GM12875 (cell line): ENCODE results near the gene KCNH2.

ENCODE experiments used
- H3K4me3 ChIP-seq: one replicate; pipeline ENCODE4 v1.5.1; 2011; ENCODE audit warnings: low read depth, low read length, control low read depth
- CTCF ChIP-seq: IDR thresholded peaks from 2 replicates; pipeline ENCODE4 v1.5.1; 2011; ENCODE audit warnings: low read depth, mild to moderate bottlenecking, control low read depth, inconsistent platforms, low read length, moderate library complexity, borderline replicate concordance; ENCODE audit not compliant: insufficient read depth

KCNH2 gene

GRCh38 chr7:150934045-150934766 lies 43.9 kb downstream of the KCNH2 start:
- no peak for TF ChIP-seq CTCF
- no peak overlapping the region for H3K4me3 ChIP-seq

- TF ChIP-seq CTCF: no peak
- no peak overlapping the region for H3K4me3 ChIP-seq
These were observed 46.8 kb downstream of the KCNH2 start for GRCh38 chr7:150931199-150931869.

- no peak for TF ChIP-seq CTCF
These were observed 49.6 kb downstream of the KCNH2 start for GRCh38 chr7:150928541-150928940.

GRCh38 chr7:150927956-150928344 lies 50.2 kb downstream of the KCNH2 start:
- no peak for TF ChIP-seq CTCF
- no peak overlapping the region for H3K4me3 ChIP-seq

More at GRCh38 chr7:150928541-150928940, 49.6 kb downstream of the KCNH2 start:
- H3K4me3 ChIP-seq: no peak overlapping the region

GRCh38 chr7:150927157-150927955 lies 50.8 kb downstream of the KCNH2 start:
- no peak for TF ChIP-seq CTCF
- H3K4me3 ChIP-seq: no peak overlapping the region

GRCh38 chr7:150926066-150926465 lies 52.1 kb downstream of the KCNH2 start:
- no peak overlapping the region for H3K4me3 ChIP-seq
- no peak for TF ChIP-seq CTCF
